Measurements from ENCODE around the gene ZBTB20.

The ZBTB20 gene

DNA sequence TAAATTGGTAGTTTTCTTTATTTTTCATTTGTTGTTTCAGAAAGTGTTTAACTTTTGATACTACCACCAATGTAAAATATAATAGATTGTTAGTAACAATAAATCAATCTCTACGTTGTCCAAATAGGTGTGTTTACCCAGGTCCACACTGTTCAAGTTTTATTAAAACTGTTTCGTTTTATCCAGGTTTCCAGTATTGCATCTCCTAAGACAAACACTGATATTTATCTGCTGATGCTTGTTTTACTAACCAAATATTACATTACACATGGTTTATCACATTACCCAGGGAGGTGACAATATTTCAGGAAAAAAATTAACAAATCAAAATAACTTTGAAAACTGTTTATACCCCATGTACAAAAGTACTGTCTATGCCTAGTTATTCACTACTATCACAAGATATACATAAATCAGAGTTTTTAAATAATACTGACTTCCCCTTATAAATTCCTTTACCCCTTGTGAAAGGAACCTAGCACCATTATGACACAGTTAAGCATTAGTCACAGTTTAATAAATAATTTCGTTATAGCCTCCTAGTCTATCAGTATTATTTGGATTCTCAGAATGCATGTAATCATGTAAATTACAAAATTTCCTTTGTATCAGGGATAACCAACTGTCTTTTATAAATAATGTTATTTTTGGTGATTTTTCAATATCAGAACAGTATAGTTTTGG lies 205.3 kb downstream of the ZBTB20 start:
- no peaks in the 10 kb centered on the region for H3K9me3 ChIP-seq (ENCODE audit: control insufficient read depth, low read length)
- H3K27me3 ChIP-seq (ENCODE audit: control insufficient read depth, insufficient read depth, low read length, poor library complexity, severe bottlenecking), result no peaks in the 10 kb centered on the region
- H3K27ac ChIP-seq (ENCODE audit: insufficient read depth, low read depth, low read length, poor library complexity, severe bottlenecking), result no peak overlapping the region
- H3K4me1 ChIP-seq (ENCODE audit: control insufficient read depth, insufficient read depth, low read length), result no peaks in the 10 kb centered on the region
- H3K36me3 ChIP-seq (ENCODE audit: control insufficient read depth, insufficient read depth, low read length), result no peaks in the 10 kb centered on the region
- no peak overlapping the region for H3K4me3 ChIP-seq (ENCODE audit: insufficient read depth, low read depth, low read length)
- 96 to 100% methylated on average over 2 to 3 of the region's 3 CpGs for WGBS, 2 experiments

DNA sequence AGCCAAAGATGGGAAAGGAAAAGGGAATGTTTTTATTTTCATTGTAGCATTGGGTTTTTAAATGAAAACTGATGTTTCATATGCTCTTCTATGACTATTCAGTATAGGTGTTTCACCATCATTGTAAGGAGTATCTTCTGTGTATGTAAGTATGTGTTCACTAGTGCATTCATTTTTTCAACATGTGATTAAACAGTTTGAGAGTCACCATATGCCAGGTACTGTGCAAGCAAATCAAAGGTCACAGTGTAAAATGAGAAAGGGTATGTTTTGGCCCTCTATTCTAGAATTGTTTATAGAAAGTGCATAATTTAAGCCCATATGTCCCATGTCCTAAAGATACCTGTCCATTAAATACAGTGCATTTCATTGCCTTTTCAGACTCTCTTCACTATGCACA lies 207.2 kb downstream of the ZBTB20 start:
- Histone ChIP-seq H3K4me3 (ENCODE audit: insufficient read depth, low read depth, low read length) (no peak overlapping the region), H3K27me3 (ENCODE audit: control insufficient read depth, insufficient read depth, low read length, poor library complexity, severe bottlenecking) (no peaks in the 10 kb centered on the region), H3K9me3 (ENCODE audit: control insufficient read depth, low read length) (no peaks in the 10 kb centered on the region), H3K4me1 (ENCODE audit: control insufficient read depth, insufficient read depth, low read length) (no peaks in the 10 kb centered on the region), H3K36me3 (ENCODE audit: control insufficient read depth, insufficient read depth, low read length) (no peaks in the 10 kb centered on the region), H3K27ac (ENCODE audit: insufficient read depth, low read depth, low read length, poor library complexity, severe bottlenecking) (no peak overlapping the region)

GRCh38 chr3:114933407-114933806 lies 213.7 kb downstream of the ZBTB20 start:
- H3K4me1 ChIP-seq (ENCODE audit: control insufficient read depth, insufficient read depth, low read length), result peaks cover 3% of the 10 kb centered on the region
- no peaks in the 10 kb centered on the region for H3K9me3 ChIP-seq (ENCODE audit: control insufficient read depth, low read length)
- no peaks in the 10 kb centered on the region for H3K36me3 ChIP-seq (ENCODE audit: control insufficient read depth, insufficient read depth, low read length)
- 85 to 86% methylated on average over 1 of the region's 1 CpG for WGBS, 2 experiments
- H3K4me3 ChIP-seq (ENCODE audit: insufficient read depth, low read depth, low read length), result no peak overlapping the region
- H3K27me3 ChIP-seq (ENCODE audit: control insufficient read depth, insufficient read depth, low read length, poor library complexity, severe bottlenecking), result no peaks in the 10 kb centered on the region
- H3K27ac ChIP-seq (ENCODE audit: insufficient read depth, low read depth, low read length, poor library complexity, severe bottlenecking), result no peak overlapping the region

DNA sequence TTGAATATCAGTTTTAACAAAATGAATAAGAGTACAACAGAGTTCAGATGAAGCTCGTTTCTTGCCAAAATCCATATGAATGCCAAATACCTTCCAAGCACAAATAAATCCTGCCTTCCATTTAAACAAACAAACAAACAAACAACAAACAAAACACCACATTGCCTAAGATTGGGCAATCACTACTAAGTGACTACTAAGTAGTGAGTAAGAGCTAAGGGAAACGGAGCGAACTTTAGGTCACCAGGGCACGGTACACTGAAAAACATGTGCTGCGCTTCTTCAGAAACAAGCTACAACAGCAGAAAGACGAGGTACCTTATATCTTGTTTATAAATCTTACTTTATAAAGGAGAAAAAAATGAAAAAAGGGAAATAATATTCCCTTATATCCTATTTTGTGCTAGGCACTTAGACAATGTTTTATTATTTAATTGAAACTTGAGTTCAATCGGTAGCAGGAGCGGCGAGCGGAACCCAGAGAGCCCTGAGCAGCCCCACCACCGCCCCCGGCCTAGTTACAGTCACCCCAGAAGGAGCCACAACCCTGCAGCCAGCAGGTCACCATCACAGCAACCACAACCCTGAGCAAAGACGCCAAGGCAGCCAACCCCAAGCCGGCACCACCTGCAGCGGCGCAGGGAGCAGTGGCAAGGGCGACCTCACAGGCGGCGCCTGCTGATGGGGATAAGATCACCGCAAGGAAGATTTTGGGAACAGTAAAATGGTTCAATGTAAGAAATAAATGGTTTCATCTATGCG lies 216.9 kb downstream of the ZBTB20 start:
- Histone ChIP-seq H3K4me1 (ENCODE audit: control insufficient read depth, insufficient read depth, low read length) (peaks cover 3% of the 10 kb centered on the region), H3K27ac (ENCODE audit: insufficient read depth, low read depth, low read length, poor library complexity, severe bottlenecking) (no peak overlapping the region), H3K27me3 (ENCODE audit: control insufficient read depth, insufficient read depth, low read length, poor library complexity, severe bottlenecking) (no peaks in the 10 kb centered on the region), H3K4me3 (ENCODE audit: insufficient read depth, low read depth, low read length) (no peak overlapping the region), H3K36me3 (ENCODE audit: control insufficient read depth, insufficient read depth, low read length) (no peaks in the 10 kb centered on the region), H3K9me3 (ENCODE audit: control insufficient read depth, low read length) (no peaks in the 10 kb centered on the region)
- WGBS, 2 experiments, result 94 to 95% methylated on average over 19 to 20 of the region's 21 CpGs

- no peaks in the 10 kb centered on the region for H3K27me3 ChIP-seq (ENCODE audit: control insufficient read depth, insufficient read depth, low read length, poor library complexity, severe bottlenecking)
- WGBS, 2 experiments, result 68 to 78% methylated on average over 2 of the region's 2 CpGs
- peaks cover 3% of the 10 kb centered on the region for H3K4me1 ChIP-seq (ENCODE audit: control insufficient read depth, insufficient read depth, low read length)
- H3K4me3 ChIP-seq (ENCODE audit: insufficient read depth, low read depth, low read length), result no peak overlapping the region
- H3K36me3 ChIP-seq (ENCODE audit: control insufficient read depth, insufficient read depth, low read length), result no peaks in the 10 kb centered on the region
- H3K9me3 ChIP-seq (ENCODE audit: control insufficient read depth, low read length), result no peaks in the 10 kb centered on the region
- H3K27ac ChIP-seq (ENCODE audit: insufficient read depth, low read depth, low read length, poor library complexity, severe bottlenecking), result no peak overlapping the region
Measured at GRCh38 chr3:114928989-114929640, 218.0 kb downstream of the ZBTB20 start.

DNA sequence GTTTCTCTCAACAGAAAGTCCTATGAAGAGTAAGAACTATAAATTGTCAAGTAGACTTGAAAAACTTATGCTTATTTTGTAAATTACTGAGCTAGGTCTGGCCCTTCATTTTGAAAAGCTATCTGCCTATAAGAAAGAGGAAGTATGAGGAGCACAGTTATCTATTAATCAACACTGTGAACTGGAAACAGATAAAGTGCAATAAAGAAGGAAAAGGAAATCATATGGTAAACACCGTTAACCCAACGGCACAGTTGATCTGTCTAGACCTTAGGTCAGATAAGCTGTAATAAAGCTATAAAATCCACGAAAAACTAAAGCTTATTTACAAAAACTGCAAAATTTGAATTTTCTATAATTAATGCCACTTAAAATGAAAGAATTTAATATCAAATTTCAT lies 242.5 kb downstream of the ZBTB20 start:
- 94% methylated on average over 2 to 3 of the region's 3 CpGs for WGBS, 2 experiments
- Histone ChIP-seq H3K27ac (ENCODE audit: insufficient read depth, low read depth, low read length, poor library complexity, severe bottlenecking) (no peak overlapping the region), H3K36me3 (ENCODE audit: control insufficient read depth, insufficient read depth, low read length) (no peaks in the 10 kb centered on the region), H3K4me1 (ENCODE audit: control insufficient read depth, insufficient read depth, low read length) (peaks cover 14% of the 10 kb centered on the region), H3K9me3 (ENCODE audit: control insufficient read depth, low read length) (no peaks in the 10 kb centered on the region), H3K4me3 (ENCODE audit: insufficient read depth, low read depth, low read length) (no peak overlapping the region), H3K27me3 (ENCODE audit: control insufficient read depth, insufficient read depth, low read length, poor library complexity, severe bottlenecking) (no peaks in the 10 kb centered on the region)

DNA sequence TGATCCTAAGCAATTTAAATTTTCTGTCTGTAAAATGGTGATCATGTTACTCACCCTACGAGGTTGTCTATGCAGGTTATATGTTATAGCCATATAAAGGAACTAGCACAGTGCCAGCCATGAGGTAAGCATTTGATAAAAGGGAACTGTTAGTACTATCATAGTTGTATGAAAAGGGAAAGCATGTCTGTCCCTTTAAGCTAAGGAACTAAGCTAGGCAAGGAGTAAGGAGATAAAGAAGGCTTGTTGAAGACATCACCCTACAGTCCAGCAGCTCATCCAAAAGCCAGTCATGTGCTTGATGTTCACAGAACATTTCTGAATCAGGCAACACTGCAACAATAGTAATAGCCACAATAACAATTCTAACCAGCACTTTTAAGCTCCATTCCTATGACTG lies 243.9 kb downstream of the ZBTB20 start:
- WGBS, 2 experiments, result 65 to 79% methylated on average over 1 of the region's 1 CpG
- Histone ChIP-seq H3K4me1 (ENCODE audit: control insufficient read depth, insufficient read depth, low read length) (peaks cover 20% of the 10 kb centered on the region), H3K27ac (ENCODE audit: insufficient read depth, low read depth, low read length, poor library complexity, severe bottlenecking) (peak overlapping the region; percentile 3), H3K4me3 (ENCODE audit: insufficient read depth, low read depth, low read length) (no peak overlapping the region), H3K27me3 (ENCODE audit: control insufficient read depth, insufficient read depth, low read length, poor library complexity, severe bottlenecking) (no peaks in the 10 kb centered on the region), H3K9me3 (ENCODE audit: control insufficient read depth, low read length) (no peaks in the 10 kb centered on the region), H3K36me3 (ENCODE audit: control insufficient read depth, insufficient read depth, low read length) (no peaks in the 10 kb centered on the region)

DNA sequence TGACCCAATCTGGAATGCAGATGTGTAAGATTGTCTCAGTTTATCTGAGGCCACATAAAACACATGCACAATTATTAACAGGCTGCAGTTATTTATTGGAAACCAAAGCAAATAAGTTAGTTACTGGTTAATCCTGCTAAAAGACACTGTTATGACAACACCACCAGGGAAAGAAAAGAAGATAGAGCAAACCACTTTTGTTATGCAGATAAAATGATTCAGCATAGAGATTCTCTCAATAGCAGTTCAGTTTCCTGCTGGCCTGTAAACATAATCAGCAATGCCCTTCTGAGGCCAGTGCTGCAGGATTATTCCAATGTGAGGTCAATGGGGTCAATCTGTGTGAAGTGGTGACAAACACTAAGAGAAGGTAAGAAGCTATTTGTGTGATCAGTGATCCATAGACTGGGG lies 244.4 kb downstream of the ZBTB20 start:
- no peaks in the 10 kb centered on the region for H3K27me3 ChIP-seq (ENCODE audit: control insufficient read depth, insufficient read depth, low read length, poor library complexity, severe bottlenecking)

GRCh38 chr3:114900908-114901307 lies 246.2 kb downstream of the ZBTB20 start:
- Histone ChIP-seq H3K9me3 (ENCODE audit: control insufficient read depth, low read length) (no peaks in the 10 kb centered on the region), H3K4me1 (ENCODE audit: control insufficient read depth, insufficient read depth, low read length) (peaks cover 20% of the 10 kb centered on the region), H3K27ac (ENCODE audit: insufficient read depth, low read depth, low read length, poor library complexity, severe bottlenecking) (no peak overlapping the region), H3K27me3 (ENCODE audit: control insufficient read depth, insufficient read depth, low read length, poor library complexity, severe bottlenecking) (no peaks in the 10 kb centered on the region), H3K36me3 (ENCODE audit: control insufficient read depth, insufficient read depth, low read length) (no peaks in the 10 kb centered on the region), H3K4me3 (ENCODE audit: insufficient read depth, low read depth, low read length) (no peak overlapping the region)
- WGBS, 2 experiments, result 90 to 93% methylated on average over 6 to 8 of the region's 8 CpGs

More for the DNA sequence above, 244.4 kb downstream of the ZBTB20 start:
- peaks cover 20% of the 10 kb centered on the region for H3K4me1 ChIP-seq (ENCODE audit: control insufficient read depth, insufficient read depth, low read length)
- no peaks in the 10 kb centered on the region for H3K9me3 ChIP-seq (ENCODE audit: control insufficient read depth, low read length)
- H3K4me3 ChIP-seq (ENCODE audit: insufficient read depth, low read depth, low read length), result no peak overlapping the region
- H3K27ac ChIP-seq (ENCODE audit: insufficient read depth, low read depth, low read length, poor library complexity, severe bottlenecking), result no peak overlapping the region
- no peaks in the 10 kb centered on the region for H3K36me3 ChIP-seq (ENCODE audit: control insufficient read depth, insufficient read depth, low read length)

DNA sequence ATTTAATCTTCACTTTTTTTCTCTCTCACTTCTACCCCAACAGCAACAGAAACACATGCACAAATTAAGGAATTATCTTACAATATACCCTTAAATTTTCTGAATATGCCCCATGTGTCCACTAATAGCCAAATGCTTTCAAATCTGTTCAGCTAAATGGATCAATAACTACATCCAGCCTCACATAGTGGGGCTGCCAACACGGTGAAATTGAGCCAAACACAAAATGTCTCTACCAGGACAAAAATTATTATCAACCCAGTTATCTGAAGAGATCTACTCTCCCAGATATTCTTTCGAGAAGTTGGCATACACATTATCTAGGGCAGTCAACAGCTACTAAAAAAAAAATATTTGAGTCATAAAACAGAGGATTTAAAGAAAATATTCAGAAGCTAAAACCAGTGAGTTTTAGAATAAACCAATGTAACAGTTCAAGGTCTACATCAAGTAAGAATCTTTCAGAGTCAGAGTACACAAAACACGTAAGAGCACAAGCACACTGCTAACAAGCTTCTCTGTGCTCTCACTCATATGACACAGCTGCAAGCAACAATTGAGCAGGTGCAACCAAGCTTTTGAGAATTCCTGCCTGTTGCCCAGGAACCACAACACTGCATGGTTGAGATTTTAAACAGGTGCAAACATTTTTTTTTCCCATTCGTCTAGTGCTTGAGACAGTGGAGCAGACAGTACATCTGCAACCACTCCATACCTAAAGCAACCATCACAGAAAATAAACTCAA lies 247.7 kb downstream of the ZBTB20 start:
- no peaks in the 10 kb centered on the region for H3K27me3 ChIP-seq (ENCODE audit: control insufficient read depth, insufficient read depth, low read length, poor library complexity, severe bottlenecking)
- no peaks in the 10 kb centered on the region for H3K36me3 ChIP-seq (ENCODE audit: control insufficient read depth, insufficient read depth, low read length)
- H3K4me1 ChIP-seq (ENCODE audit: control insufficient read depth, insufficient read depth, low read length), result peaks cover 20% of the 10 kb centered on the region
- no peak overlapping the region for H3K27ac ChIP-seq (ENCODE audit: insufficient read depth, low read depth, low read length, poor library complexity, severe bottlenecking)
- no peaks in the 10 kb centered on the region for H3K9me3 ChIP-seq (ENCODE audit: control insufficient read depth, low read length)
- no peak overlapping the region for H3K4me3 ChIP-seq (ENCODE audit: insufficient read depth, low read depth, low read length)
- 70 to 76% methylated on average over 3 to 4 of the region's 4 CpGs for WGBS, 2 experiments
